HUDEP-2 (cell line): Measurements from ENCODE around the gene DLGAP1.

ENCODE experiments used
- DNase-seq, 76 experiments: peaks; one replicate each; lab custom pipeline; 2025; ENCODE audit not compliant: unreplicated experiment in 76 of 76; lab: John Stamatoyannopoulos, UW

DLGAP1 gene

GRCh38 chr18:3679241-3679640 is 775.9 kb downstream of the DLGAP1 start:
- no peak for DNase-seq

DNA sequence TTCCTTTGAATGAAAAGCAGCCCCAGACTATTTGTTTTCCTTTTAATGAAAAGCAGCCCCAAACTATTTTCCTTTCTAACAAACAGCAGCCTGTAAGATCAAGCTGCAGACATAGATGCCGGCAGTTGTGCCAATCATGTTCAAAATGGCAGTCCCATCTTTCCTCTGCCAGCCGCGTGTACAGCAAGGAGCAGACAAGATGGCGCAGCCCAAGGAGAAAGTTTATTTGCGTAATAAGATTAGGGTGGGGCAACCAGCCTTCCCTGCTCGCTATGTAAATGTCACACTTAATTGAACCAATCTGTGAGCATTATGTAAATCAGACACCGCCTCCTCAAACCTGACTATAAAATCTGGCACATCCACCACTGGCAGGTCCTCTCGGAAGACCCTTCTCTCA is 779.1 kb downstream of the DLGAP1 start:
- no peak for DNase-seq

GRCh38 chr18:3675446-3675845 is 779.7 kb downstream of the DLGAP1 start:
- no peak for DNase-seq

GRCh38 chr18:3671176-3671575 is 783.9 kb downstream of the DLGAP1 start:
- DNase-seq = no peak

- no peak for DNase-seq
These were observed 785.7 kb downstream of the DLGAP1 start for GRCh38 chr18:3669376-3669775.

- DNase-seq = peak in 1 of 76 experiments; percentile 7
These were observed 787.6 kb downstream of the DLGAP1 start for GRCh38 chr18:3667255-3668137.

DNA sequence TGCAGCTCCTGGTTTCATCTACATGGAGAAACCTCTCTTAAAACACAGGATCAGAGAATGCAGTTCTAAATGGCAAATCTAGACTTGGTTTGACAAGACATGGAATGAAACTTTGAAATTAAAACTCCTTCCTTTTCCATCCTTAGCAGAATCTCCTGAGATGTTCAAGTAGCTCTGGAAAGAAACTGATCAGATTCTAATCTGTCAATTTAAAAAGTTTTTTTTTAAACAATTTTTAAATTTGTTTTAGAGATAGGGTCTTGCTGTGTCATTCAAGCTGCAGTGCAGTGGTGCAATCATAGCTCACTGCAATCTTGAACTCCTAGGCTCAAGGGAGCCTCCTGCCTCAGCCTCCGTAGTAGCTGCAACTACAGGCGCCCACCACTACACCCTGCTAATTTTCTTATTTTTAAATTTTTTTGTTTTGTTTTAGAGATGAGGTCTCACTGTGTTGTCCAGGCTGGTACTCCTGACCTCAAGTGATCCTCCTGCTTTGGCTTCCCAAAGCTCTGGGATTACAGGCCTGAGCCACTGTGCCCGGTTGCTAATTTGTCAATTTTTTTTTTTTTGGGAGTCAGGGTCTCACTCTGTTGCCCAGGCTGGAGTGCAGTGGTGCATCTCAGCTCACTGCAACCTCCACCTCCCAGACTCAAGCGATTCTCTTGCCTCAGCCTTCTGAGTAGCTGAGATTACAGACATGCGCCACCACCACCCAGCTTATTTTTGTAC is 788.4 kb downstream of the DLGAP1 start:
- DNase-seq = no peak

DNA sequence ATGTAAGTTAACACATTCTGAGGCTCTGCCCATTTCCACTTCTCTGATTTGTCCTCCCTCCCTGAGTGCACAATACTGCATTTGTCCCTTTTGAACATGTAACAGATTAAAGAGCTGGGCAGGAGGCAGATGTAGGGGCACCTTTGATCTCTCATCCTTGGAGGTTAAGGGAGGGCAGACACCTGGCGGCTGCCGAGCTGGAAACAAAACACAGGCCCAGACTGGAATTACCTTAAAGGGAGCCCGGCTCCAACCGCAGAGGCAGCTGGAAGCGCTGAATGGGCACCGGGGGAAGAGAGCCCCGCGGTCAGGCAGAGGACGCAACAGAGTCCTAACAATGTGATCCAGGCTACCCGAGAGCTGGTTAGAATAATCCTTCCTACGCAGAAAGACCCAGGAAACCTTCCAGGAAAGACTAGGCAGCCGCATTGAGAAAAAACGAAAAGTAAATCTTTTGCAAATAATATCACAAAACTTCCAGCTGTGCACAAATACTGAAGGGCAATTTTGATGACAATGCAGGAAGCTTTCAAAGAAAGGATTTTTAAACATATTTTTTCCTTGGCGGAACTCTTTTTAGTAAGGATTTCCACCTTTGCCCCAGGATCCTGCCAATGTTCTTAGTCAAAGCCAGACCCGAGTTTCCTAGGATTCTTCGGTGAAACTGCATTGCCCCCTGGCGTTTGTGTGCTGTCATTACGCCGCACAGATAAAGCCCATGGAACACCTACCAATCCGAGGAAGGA is 789.2 kb downstream of the DLGAP1 start:
- DNase-seq = peak in 66 of 76 experiments; percentile 0 to 92 (median 44)

- DNase-seq = no peak
These were observed 789.9 kb downstream of the DLGAP1 start for GRCh38 chr18:3665204-3665603.

DNA sequence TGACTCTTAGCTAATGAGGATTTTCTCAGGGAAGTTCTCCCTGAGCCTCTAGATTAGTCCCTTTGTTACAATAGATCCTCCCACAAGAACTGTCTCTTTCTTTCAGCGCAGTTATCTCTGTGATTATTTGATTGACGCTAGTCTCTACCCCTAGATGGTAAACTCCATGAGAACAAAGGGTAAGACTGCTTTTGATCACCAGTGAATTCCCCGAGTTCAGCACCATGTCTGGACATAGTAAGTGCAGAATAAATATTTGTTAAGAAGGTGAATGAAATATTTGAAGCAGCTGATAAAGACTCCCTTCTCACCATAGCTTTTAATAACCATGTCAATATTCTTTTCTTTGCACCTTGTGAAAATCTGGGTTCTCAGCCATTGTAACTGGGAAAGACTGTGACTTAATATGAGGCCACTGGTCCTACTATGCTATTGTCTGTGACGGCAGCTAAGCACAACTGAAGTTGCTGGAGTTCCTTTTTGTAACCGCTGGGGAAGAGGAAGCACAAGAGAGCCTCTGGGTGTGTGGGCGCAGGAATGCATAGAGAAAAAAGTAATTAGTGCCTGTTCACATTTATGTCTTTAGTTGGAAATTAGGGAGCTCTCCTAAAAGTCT is 790.4 kb downstream of the DLGAP1 start:
- peak in 28 of 76 experiments; percentile 1 to 75 (median 23) for DNase-seq

GRCh38 chr18:3663870-3664512 is 791.1 kb downstream of the DLGAP1 start:
- no peak for DNase-seq

- no peak for DNase-seq
These were observed 793.1 kb downstream of the DLGAP1 start for GRCh38 chr18:3661989-3662388.

GRCh38 chr18:3660739-3661515 is 794.2 kb downstream of the DLGAP1 start:
- peak in 18 of 76 experiments; percentile 1 to 70 (median 18) for DNase-seq

DNA sequence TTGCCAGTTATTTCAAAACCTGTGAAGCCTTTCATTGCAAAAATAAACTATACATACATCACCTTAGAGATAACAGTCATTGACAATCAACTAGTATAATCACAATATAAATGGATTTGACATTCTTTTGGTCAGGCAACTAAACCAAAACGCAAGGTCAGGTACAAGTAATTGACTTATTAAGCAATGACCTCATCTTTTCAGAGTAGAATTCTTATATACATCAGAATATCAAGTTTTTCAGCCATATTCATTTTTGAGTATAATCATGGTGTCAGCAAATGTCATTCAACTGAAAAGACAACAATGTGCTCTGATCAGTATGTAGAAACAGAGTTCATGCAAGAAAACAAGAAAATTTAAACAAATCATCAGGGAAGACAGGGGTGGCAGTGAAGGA is 796.6 kb downstream of the DLGAP1 start:
- no peak for DNase-seq

DNA sequence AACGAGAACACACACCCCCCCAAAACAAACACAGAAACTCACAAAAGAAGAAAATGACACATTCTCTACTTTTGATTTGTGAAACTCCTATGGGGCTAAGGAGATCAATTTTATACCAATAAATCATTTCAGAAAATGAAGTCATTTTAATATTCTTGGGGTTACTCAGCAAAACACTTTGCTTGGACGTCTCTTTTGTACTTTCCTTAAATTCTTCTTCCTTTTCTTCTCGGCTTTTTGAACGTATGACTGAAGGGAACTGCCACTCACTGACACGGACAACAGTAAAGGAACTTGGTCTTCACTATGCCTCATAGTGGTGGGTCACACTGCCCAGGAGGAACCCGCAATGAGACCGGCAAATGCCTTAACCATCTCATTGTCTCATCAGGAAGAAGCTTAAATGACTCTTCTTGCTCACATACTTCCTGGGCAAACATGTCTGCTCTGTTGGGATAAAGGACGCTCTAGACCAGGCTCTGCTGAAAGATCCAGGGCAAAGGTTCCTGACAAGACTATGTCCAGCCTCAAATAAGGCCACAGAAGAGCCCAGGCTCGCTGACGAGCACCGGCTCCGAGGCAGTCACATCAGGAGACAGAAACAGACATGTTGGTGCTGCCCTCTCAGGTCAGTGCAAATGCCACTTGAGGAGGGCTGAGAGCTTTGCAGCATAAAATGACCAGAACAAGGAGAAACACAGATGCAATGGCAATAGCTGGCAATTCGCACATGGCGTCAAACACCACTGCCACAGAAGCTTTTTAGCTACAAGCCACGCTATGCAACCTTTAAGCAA is 799.7 kb downstream of the DLGAP1 start:
- peak in 1 of 76 experiments; percentile 11 for DNase-seq

GRCh38 chr18:3654442-3655253 is 800.5 kb downstream of the DLGAP1 start:
- peak in 37 of 76 experiments; percentile 1 to 90 (median 33) for DNase-seq

- peak in 39 of 76 experiments; percentile 3 to 87 (median 36) for DNase-seq
These were observed 801.2 kb downstream of the DLGAP1 start for GRCh38 chr18:3653851-3654441.
